RPMI7951 (cell line): ENCODE results near the gene PTPRJ. TPM values are rescaled to one million over a fixed set of nuclear protein-coding genes. Genes with fewer than 3 reads are reported as not detected.

Experiments
- DNase-seq: peaks from one replicate; pipeline ENCODE4 v3.0.0-alpha.2; 2012; ENCODE audit warnings: low read depth
- total RNA-seq: library from RNA; depleted of rRNA; stranded (reverse); fragments of >200 nt; shearing (Covaris generic); gene quantifications from 2 replicates; pipeline ENCODE4 v1.2.3, GENCODE V29; 2014

The PTPRJ gene
- total RNA-seq, 1 experiment from 2014 or later: 13.6 TPM

DNA sequence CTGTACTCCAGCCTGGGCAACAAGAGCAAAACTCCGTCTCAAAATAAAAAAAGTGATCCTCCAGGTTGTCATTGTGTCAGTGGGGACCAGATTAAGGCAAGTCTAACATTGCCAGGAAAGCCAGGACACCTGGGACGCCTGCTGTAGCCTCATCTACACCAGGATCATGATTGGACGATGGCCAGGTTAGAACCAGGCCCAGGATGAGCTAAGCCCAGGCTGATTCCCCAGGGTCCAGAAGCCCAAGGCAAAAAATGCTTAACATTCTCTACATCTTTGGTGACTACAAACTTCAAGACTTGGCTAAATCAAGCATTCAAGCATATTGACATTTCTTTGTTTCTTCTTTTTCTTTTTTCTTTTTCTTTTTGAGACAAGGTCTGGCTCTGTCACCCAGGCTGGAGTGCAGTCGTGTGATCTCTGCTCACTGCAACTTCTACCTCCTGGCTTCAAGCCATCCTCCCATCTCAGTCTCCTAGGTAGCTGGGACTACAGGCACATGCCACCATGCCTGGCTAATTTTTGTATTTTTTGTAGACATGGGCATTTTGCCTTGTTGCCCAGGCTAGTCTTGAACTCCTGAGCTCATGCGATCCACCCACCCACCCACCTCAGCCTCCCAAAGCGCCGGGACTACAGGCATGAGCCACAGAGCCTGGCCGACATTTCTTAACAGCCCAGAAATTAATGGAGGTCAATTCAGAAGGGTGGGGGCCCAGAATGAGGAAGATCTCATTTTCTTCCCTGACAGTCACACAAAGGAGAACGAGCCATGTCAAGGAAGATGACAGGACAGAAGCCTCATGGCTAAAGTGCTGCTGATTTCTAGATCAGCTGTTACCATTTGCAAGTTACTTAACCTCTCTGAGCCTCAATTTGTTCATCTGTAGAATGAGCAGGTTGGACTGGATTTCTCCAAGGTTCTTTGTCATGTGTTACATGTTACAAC is 12.5 kb upstream of the PTPRJ start:
- DNase-seq: no peak

DNA sequence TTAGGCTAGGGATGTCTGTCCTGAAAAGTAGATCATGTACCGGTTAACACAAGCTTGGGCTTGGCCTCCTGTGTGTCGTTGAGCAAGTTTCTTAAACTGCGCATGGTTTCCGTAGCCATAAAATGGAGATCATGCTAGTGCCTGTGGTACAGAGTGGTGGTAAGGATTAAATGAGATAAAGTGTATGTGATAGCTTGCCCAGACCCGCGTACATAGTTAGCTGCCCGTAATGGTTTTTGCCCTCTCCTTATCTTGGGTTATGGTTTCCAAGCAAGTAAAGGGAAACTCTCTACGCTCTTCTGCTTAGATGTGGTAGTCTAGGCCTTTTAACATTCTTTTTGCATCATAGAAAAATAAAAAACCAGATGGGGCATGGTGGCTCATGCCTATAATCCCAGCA is 11.0 kb upstream of the PTPRJ start:
- DNase-seq: no peak

DNA sequence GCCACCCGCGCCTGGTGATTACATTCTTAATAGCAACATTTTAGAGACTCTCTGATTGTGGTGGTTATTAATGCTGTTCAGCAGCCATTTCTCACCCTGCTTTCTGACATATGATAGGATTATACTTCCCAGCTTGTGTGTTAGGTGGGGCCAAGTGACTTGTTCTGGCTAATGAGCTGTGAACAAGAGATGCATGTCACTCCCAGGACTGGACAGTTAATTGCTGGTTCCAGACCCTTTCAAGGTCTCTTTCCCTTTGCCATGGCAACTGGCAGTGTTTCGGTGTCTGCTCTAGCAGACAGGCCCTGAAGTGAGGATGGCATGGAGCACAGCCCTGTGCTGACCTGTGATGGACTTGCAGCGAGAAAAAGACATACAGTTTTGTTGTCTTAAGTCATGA is 8.9 kb upstream of the PTPRJ start:
- no peak for DNase-seq

DNA sequence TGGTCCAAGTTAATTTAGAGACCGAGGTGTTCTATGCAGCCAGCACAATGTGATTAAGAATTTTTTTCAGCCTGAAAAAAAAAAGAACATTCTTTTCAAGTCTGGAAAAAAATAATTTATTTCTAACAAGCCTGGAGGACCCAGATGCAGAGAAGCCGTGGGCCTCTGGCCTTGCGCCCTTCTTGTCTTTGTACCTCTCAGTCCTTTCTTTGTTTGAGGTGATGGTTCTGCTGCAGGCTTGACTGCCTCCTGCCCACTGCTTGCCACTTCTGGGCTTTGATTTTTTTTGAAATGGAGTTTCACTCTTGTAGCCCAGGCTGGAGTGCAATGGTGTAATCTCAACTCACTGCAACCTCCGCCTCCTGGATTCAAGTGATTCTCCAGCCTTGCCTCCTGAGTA is 7.2 kb upstream of the PTPRJ start:
- no peak for DNase-seq

DNA sequence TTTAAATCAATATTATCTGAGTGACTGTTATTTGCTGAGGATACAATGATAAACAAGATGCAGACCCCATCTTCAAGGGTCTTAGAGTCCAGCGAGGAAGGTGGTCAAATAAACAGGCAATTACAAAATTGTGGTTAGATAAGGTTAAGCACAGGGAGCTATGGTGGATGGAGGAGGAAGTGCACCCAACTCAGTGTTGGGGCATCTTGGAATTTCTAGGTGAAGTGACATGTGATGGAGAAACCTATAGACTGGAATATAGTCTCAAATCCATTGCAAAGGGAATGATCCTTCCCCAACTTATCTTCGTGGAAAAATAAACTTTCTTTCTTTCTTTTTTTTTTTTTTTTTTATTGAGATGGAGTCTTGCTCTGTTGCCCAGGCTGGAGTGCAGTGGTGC is 3.4 kb upstream of the PTPRJ start:
- no peak for DNase-seq

DNA sequence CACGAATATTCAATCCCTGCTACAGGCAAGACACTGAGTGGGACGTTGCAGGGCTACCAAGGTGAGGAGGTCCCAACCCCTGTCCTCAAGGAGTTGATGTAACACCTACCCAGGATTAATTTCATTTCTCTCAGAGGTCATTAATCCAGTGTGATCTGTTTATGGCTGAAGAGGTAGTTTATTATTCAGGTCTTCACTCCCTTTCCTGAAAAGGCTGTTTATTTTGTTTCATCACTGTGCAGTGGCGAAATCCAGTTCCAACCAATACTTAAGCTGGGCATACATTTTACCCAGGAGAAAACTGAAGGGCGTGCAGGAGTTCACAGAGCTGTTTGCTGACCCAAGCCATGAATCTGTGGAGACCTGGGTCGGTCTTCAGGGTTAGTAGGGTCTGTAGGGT is 2.7 kb upstream of the PTPRJ start:
- no peak for DNase-seq

DNA sequence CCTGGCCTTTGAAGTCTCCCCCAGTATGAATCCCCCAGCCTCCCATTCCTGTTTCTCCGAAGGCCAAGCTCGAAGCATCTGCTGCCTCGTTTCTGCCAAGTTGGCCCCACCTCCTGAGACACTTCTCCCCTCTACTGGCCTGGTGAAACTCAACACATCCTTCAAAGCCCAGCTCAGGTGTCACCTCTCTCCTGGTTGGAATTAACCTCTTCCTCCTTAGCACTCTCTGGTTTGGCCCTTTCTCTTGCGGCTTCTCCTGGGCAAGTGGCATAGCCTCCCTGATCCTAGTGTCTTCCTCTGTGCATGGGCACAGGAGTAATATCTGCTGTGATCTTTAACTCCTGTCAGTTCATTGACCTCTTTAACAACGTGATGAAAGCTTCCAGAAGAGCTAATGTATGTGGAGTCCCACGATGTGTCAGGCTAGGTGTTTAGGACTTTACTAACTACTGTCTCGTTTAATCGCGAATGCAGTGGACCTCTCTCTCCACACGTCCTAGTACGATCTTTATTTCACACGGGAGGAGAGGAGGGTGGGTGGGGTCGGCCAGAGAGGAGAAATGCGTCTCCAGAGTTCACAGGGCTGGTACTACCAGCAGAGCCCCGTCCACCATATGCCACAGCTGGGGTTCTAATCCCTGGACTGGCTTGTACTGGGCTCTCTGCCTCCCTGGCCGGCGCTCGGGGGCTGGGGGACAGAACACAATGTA is 826 bp upstream of the PTPRJ start:
- DNase-seq: no peak

DNA sequence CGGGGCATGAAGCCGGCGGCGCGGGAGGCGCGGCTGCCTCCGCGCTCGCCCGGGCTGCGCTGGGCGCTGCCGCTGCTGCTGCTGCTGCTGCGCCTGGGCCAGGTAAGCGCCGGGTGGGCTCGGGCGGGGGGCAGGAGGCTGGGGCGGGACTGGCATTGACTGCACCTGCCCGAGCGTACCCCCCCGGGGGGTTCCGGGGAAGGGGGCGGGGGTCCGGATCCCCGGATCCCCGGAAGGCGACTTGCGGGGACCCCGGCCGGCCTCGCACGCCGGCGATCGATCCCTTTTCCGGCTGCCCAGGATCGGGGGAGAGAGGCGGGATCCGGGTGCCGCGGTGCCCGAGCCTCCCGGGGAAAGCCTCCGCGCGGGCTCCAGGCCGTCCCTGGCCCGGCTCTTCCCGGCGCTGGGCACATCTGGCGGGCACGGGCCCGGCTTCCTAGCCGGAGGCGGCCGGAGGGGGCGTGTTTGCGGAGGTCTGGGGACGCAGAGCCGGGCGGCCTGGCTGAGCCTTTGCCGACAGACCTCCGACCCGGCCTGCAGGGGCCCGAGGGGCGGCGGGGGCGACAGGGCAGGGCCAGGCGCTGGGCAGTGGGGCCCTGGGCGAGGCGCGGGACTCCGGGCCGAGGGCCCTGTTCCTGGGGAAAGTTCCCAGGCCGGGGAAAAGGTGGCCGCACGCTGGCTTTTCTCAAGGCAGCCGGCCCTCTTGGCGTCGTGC is 705 bp downstream of the PTPRJ start:
- peak; percentile 57 for DNase-seq

DNA sequence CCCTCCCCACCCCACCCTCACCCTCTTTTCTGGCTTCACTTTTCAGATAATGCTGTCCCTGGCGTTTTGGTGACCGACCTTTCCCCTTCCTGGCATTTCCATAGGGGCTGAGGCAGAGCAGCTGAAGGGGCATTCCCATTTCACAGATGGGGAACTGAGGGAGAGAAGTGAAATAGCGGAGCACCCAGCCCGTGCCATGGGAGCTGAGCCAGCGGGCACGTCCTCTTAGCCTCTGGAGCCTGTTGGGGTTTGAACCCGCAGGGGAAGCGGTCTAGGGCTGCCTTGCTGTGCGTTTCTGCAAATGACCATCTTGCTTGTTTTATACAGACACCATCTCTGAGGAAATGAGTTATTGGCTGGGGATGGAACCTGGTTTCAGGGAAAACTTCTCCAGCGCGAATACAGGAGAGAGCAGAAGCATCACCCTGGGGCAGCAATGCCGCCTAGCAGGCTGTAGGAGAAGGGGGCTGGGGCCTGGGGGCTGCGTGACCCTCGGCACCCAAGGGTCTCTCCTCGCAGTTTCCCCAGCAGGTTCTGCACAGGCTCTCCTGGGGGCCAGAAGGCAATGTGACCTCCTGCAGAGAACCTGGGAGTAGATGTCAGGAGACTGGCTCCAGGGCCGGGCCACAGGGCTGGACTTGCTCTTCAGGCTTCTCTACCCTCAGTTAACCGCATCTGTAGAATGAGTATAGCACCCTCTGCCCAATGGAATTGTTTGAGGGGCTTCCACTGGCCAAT is 1.5 kb downstream of the PTPRJ start:
- no peak for DNase-seq

DNA sequence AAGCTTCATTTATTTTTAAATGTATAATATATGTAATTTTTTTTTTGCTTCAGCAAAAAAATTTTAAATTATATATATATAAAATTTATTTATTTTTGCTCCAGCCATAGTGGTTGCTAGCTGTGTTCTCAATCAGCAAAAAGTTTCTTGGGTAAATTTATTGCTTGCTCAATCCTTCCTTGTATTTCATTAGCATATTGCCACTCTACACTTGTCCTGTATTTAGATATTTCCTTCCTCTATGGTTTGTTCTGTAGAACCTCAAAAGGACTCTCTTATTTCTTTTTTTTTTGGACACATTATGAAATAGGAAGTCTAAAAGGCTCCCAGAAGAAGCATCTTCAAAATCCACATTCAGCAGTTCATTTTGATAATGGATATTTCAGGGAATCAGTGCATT is 2.3 kb downstream of the PTPRJ start:
- DNase-seq: no peak

DNA sequence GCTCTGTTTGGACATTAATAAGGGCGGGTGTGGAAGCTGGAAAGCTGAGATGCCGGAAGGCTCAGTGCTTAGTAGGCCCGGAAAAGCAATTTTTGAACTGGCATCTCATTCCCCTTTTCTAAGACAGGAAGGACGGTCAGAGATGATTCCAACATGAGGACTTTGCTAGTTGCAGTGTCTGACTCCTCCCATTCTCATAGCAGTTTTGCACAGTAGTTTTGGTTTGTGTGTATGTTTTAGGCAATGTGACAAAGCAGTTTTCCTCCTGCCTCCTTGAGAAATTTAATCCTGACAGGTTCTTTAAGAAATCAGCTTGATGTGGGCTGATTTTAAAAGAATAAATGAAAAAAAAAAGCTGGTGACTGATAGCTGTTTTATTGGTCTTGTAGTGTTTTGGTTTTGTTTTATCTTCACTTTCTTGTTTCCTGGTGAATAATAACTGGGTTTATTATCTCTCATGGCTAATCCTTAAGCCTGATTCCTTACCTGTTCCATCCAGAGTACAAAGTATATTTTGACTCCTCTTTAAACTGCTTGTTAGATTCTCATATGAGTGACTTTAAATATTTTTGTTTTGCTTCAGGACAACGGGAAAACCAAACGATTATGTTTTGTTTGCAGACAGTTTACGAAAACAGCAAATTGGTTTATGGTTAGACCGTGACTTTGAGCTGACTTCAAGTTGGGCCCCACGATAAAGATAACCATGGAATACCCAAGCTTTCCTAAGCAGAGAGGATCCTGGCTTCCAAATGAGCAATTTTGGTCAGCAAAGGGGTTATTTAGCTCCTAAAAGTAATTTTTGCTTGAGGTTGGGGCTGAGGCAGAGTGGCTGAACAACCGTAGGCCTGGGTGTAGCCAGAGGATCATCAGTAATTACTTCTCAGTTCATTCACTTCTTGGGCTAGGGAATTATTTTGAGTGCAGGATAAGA is 3.4 kb downstream of the PTPRJ start:
- peak; percentile 76 for DNase-seq

DNA sequence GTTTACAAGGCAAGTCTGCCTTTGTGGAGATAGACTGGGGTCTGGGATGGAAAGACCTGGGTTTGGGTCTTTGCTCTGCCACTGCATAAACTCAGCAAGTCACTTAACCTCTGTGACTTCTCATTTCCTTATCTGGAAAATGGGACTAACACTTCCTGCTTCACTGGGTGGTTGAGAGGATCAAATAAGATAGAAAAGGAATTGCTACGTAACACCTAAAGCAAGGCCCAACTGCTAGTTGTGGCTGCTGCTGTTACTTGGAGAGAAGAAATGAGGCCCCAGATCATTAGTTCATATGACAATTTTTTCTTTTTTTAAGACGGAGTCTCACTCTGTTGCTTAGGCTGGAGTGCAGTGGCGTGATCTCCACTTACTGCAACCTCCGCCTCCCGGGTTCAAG is 5.9 kb downstream of the PTPRJ start:
- DNase-seq: no peak

DNA sequence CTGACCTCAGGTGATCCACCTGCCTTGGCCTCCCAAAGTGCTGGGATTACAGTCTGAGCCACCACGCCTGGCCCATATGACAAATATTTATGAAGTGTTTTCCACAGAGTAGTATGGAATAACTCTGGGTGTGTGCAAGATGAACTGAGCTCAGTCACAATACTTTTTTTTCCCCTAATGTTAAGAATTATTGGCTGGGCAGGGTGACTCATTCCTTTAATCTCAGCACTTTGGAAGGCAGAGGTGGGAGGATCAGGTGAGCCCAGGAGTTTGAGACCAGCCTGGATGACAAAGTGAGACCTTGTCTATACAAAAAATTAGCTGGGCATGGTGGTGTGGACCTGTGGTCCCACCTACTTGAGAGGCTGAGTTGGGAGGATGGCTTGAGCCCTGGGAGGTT is 6.4 kb downstream of the PTPRJ start:
- no peak for DNase-seq

DNA sequence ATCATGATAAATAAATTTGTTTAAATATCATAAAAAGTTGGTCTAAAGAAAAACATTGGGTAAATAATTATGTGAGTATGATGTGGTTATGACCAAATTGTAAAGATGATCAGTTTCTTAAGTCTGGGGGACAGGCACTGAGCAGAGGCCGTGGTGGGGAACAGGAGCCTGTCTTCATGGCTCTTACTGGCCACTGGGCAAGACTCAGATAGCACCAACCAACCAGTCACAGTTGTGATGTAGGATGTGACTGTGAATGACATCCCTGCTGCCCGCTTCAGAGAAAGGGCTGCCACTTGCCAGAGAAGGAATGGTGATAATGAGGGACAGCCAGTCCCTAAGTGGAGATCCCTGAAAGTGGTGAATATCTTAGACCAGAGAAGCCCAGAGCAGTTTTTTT is 7.0 kb downstream of the PTPRJ start:
- DNase-seq: peak; percentile 28

DNA sequence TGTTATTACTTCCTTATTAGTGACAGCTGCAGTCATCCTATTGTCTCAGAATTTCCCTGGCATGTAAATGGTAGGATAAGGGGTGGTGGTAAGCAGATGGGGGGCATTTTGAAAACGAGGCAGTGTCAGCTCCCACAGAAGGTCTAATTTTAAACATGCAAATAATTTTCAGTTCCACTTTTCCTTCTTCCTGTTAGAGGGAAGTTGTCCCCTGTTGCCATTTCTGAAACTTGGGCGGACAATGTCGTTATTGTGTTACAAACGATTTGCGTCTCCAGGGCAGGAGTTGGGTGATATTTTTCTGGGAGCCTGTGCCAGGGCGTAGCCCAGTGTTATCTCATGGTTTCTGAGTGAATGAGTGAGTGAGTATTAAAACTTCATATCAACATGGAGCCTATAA is 7.4 kb downstream of the PTPRJ start:
- DNase-seq: peak; percentile 39

DNA sequence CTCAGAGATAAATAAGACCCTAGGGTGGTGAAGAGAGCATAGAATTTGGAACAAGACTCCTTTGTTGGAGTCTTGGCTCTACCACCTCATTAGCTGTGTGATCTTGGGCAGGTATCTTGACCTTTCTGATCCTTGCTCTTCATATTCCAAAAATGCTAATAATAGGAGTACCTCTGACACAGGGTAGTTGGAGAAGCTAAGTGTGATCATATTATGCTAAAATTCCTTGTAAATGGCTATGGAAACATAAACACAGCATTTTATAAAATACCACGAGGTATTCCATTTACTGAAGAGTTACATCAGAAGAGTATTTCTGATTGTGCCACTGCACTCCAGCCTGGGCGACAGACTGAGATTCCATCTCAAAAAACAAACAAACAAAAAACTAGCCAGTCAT is 9.4 kb downstream of the PTPRJ start:
- no peak for DNase-seq

DNA sequence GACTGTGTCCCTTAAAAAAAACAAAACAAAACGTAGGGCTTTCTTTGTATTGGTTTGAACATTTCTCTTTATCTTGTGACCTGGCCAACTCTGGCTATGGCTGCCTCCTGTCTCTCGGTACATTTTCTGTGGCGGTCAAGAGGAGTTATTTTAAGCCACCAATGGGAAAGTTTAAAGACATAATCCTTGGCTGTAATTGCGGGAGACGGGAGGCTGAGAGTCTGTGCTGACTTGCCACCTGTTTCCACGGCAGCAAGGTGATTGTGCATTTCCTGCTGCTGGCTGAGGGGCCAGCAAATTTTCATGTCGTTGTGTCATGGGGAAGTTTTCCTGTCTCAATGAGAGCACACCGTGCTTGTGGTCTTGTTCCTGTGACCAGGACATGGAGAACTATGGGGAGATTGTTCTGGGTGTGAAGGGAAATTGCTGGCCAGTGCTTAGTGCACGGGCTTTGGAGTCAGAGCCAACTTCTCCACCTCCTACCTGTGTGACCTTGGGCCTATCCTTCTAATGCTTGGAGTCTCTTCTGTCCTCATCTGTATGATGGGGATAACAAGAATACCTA is 11.0 kb downstream of the PTPRJ start:
- DNase-seq: no peak

DNA sequence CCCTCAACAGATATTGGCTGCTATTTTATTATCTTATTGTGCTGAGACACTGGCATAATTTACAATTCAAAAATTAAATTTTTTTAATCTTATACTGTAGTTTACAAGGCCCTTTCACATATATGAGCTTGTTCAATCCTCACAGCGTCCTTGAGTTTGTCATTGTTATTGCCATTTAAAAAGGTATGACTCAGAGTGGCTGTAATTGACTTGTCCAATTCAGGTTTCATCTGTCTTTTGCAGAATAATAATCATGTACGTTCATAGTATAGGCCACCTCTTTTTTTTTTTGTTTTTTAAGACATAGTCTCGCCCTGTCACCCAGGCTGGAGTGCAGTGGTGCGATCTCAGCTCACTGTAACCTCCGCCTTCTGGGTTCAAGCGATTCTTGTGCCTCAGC is 11.5 kb downstream of the PTPRJ start:
- DNase-seq: no peak

DNA sequence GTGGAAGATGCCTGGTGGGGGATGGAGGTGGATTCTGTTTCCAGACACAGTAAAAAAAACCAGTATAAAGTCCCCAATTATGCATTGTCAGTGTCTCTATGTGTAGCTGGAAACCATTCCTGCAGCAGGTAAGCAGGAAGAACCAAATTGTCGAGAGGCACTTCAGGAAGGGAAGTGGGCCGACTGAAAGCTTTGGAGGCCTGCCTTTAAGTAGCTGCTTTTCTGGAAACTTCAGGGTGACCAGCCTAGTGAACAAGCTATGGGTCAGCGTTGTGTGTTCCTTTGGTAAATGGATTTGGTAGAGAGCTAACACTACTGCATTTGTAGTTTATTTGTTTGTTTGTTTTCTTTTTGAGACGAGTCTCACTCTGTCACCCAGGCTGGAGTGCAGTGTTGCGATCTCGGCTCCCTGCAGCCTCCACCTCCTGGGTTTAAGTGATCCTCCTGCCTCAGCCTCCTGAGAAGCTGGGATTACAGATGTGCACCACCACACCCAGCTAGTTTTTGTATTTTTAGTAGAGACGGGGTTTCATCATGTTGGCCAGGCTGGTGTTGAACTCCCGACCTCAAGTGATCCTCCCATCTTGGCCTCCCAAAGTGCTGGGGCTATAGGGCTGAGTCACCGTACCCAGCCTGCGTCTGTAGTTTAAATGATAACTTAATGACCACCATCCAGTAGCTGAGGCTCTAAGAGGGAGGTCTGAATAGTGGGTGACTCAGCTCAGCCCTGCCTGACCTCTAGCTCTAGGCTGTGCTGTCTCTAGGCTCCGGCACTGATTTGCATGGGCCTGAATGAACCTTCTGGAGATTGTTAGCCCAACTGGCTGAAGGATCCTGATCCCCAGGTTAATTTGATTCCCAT is 12.8 kb downstream of the PTPRJ start:
- DNase-seq: peak; percentile 94
